NOMO-1 treated with dmso at 0.1 percent for 144 hours (cell line): ENCODE measurements around the gene ASCL1.

ENCODE experiments used
- DNase-seq: peaks from one replicate; lab custom pipeline; 2025; ENCODE audit not compliant: unreplicated experiment; lab: John Stamatoyannopoulos, UW

The ASCL1 gene

DNA sequence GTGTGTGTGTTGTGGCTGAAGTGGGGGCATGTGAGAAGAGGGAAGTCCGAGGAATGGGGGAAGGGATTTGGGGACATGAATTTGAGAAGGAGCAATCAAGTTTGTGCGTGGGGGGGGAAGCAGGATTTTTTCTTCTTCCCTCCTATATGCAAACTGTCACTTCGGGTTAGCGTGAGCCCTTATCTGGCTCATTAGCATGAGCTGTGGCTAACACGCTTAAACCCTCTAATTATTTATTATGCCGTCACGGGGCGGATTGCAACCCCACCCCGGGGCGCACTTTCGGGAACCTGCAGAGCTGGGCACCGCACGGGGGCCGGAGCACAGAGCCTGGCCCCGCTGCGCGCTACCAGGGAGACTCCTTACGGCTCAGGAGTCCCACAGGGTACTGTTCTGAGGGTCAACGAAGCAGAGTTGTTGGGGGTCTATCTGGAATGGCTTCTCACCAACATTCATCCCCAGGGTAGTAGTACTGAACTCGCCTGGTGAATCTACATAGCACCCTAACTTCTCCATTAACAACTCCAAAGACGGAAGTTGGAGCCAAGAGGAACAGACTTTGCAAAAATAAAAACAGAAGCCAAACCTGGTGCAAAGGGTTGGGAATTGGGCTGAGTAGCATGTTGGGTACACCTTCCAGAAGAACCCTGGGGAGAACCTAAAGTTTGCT lies 6.4 kb upstream of the ASCL1 start:
- DNase-seq, result no peak

DNA sequence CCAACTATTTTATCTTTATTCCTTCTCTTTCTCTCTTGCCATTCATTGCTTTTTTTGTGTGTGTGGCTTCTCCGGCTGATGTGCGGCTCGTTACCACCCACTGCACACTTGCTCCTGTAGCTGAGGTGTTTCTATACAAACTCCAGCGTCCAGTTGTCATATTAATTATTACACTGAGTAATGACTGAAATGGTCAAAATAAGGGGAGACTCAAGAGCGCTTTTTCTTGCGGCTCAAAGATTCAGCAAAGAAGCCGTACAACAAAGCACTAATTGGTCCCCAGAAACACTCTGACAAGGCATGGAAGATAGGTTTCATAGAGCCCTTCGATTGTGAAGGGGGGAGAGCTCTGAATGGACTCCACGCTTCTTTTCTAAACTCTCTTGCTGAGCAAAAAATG lies 5.6 kb upstream of the ASCL1 start:
- DNase-seq, result no peak

DNA sequence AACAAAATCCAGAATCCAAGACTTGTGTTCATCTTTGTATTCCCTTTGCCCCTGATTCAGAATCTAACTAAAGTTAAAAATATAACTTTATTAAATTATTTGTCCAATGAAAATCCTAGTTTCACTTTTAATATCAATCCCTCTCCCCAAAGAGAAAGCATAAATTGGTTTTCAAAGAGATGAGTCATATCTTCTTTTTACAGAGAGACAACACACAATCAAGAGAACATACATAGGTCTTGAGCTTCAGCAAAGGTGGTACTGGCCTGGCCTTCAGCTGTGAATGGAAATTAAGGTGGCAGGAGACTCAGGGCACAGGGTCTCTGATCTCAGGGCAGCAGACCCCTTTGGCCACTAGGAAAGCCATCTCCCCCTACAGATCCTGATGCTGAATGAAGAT lies 4.3 kb upstream of the ASCL1 start:
- DNase-seq, result no peak

DNA sequence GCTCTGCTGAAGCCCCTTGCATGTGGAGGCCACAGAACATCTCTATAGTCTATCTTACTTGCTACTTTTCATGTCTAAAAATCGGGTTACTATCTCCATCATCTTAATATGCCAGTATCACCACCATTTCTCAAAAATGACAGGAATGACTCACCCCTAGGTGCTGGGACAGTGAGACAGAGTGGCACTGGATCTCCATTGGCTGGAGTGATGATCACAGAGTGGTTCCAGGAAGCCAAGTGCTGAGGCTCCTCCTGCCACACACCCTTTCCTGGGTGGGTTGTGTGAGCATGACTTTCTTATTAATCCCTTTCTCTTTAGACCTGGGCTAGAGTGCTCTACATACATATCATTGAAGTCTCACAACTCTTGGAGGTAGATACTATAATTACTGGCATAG lies 3.3 kb upstream of the ASCL1 start:
- no peak for DNase-seq

DNA sequence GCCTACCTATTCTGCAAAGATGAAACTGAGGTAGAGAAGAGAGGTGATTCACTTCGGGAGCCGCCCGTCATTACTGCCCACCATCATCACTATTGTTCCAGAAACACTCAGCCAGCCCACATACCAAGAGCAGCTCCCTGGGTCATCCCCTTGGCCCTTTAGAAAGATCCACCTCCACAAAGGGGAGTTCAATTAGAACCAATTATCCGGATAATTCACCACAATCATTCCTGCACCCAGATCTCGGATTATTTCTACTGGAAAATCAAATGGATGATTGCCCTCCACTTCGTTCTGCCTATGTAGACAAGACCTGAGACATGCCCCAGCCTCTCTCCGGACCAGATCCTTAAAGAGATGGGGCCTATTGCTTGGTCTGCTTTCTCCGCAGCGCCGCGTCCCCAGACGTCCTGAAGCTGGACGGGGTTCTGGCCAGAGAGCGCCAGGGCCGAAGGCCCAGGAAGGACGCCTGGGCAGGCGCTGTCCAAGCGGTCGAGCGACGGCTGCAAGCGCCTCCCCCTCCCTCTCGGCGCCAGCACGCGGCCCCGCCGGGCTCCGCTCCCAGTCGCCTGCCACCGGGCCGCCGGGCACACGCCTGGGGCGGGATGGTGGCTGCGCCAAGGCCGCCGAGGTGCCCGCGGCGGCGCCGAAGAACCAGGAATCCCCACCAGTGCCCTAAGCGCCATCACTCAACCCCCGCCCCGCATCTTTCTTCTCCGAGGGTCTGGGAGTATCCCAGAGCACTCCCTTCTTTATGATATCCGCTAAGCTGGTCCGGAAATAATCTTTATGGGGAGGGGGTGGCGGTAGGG lies 1.3 kb upstream of the ASCL1 start:
- DNase-seq, result no peak

DNA sequence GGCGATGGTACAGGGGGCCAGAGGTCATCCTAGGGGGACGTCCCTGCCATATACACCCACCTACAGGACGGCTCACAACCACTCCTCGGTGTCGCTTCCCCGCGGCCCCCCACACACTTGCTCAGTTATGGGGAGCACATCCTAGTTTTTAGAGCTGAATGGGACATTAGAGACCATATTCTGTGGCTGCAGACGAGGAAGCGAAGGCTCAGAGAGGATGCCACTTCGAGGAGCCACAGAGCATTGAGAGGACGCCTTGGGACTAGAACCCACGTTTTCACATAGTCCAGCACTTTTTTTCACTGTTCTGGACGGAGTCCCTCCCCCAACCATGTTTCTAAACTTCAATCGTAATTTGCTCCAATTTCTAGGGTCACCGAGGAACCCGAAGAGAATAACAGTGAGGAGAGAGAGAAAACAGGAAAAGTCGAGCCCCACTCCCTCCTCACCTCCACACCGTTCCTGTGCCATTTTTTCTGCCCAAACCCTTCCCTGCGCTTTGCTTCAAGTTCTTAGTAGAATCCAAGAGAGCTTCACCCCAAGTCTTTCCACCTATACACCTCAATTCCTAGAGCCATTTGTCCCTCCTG lies 641 bp upstream of the ASCL1 start:
- DNase-seq, result no peak

- DNase-seq, result no peak
Observed at GRCh38 chr12:102958073-102958829, 777 bp downstream of the ASCL1 start.

DNA sequence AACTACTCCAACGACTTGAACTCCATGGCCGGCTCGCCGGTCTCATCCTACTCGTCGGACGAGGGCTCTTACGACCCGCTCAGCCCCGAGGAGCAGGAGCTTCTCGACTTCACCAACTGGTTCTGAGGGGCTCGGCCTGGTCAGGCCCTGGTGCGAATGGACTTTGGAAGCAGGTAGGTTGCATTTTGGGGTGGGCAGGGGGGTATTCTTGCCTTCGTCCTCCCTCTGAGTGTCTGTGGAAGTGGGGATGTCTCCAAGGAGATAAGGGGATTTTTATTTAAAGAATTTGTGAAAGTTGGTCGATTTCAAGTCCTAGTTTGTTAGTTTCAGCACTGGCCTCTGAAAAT lies 1.3 kb downstream of the ASCL1 start:
- no peak for DNase-seq

DNA sequence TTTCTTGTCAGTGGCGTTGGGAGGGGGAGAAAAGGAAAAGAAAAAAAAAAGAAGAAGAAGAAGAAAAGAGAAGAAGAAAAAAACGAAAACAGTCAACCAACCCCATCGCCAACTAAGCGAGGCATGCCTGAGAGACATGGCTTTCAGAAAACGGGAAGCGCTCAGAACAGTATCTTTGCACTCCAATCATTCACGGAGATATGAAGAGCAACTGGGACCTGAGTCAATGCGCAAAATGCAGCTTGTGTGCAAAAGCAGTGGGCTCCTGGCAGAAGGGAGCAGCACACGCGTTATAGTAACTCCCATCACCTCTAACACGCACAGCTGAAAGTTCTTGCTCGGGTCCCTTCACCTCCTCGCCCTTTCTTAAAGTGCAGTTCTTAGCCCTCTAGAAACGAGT lies 1.9 kb downstream of the ASCL1 start:
- no peak for DNase-seq

DNA sequence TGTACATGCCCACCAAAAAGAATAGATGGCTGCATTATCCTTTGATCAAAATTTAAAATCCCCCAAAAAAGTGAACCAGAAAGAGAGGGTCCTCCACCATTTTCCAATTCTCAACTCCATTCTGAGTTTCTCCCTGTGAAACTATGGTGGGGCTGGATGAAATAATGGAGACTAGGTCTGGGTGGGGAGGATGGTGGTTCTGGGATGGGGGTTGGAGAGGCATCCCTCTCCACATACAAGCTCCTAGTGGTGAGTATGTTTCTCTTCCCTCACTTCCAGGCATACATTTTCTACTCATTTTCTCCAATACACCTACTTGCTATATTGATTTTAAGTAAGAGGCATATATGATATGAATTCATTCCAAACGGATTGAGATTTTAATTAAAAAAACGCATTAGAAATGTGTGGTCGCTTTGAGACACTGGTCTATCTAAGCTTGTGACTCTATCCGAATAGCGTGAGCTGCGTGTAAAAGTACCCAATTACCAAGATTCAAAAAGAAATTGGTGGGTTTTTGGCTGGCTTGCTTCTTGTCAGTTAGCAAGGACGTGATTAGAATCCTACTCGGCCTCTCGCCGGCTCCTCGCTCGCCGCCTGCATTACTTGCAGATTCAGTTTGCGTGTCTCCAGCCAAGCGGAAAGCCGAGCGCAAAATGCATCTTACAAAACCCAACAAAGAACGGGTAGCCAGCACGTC lies 3.4 kb downstream of the ASCL1 start:
- DNase-seq, result no peak

- DNase-seq, result no peak
Observed at GRCh38 chr12:102961466-102961855, 4.0 kb downstream of the ASCL1 start.

- DNase-seq, result no peak
Observed at GRCh38 chr12:102962532-102962931, 5.1 kb downstream of the ASCL1 start.

- DNase-seq, result no peak
Observed at GRCh38 chr12:102962986-102963385, 5.5 kb downstream of the ASCL1 start.

DNA sequence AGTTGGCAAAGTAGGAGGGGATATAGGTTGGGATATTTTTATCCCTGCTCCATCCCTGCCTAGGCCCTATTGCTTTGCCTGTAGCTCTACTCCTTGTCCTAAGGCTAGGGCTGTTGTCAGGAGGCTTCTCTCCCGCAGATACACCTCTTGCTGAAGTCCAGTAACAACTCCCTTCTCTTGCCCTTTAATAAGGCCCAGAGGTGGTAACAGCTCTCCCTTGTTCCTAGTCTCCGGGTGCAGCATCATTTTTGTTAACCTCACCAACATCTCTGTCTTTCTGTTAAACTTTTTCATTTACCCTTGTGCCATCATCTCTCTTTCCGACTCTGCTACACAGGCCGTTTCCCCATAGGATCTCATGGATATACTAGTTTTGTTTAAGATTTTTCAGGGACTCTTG lies 6.3 kb downstream of the ASCL1 start:
- DNase-seq, result no peak

DNA sequence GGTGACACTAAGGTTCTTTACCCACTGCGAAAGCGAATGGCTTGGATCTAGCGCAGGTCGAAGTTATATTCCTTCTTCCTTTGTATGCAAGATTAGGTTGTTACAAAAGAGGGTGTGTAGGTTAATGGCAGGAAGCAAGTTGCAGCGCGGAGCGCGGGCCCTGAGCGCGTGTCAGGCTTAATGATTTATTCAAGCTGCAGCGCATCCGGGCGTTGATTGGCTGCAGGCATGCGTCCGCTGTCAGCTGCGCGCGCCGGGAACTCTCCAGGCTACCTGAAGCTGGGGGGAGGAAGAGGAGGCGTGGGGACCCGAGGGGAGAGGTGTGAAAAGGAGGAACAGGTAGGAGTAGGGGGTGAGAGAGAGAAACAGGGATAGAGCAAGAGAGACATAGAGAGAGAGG lies 7.4 kb downstream of the ASCL1 start:
- no peak for DNase-seq

DNA sequence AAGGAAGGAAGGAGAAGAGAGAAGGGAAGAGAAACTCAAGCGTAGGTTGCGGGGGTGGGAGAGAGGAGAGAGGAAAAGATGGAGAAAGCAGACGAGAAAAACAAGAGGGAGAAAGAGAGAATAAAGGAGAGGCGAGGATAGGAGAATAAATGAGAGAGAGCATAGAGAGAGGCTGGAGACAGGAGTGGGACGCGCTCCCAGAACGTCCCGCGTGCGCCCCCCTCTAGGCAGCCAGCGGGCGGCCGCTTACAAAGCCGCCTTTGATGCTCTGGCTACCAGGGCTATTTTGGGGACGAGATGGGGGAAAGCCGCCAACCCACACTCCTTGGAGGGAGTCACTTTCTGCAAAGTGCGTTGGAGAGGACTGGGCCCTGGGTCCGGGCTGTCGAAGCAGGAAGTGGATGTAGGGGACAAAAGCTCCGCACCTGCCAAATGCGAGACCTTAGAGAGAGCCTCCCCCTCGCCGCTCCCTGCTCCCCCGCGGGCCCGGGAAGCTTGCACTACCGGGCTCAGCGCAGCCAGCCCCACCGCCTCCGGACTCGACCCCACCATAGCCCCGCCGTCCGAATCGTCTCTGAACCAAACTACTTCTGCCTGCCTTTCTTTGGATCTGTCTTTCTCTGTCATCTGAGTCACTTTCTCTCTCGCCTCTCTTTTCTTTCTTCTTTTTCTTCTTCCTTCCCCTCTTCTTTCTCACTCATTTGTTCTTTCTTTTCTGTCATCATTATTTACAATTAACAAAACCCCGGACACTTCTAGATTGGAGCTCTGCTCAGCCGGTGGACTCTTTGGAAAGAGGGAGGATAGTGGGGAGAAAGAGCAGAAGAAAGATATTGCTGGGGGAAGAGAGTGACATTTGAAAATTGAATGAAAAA lies 8.0 kb downstream of the ASCL1 start:
- no peak for DNase-seq

GRCh38 chr12:102966200-102966863 lies 8.9 kb downstream of the ASCL1 start:
- no peak for DNase-seq

DNA sequence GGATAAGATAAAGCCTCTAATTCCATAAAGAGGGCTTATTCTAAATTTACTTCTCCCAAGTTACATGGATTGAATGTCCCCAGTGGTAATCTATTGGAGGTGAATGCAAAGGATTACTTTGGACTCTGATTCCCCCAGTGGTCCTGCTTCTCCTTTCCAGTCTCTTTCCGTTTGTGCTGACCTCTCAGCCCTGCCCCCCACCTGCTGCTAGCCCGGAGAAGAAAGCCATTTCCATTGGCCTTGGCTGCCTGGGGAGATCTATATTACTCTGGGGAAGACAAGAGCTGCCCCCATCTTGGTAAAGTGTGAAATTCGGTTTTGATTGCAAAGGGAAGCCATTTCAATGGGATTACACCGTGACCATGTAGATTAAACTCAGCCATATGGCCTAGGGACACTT lies 13.3 kb downstream of the ASCL1 start:
- no peak for DNase-seq

DNA sequence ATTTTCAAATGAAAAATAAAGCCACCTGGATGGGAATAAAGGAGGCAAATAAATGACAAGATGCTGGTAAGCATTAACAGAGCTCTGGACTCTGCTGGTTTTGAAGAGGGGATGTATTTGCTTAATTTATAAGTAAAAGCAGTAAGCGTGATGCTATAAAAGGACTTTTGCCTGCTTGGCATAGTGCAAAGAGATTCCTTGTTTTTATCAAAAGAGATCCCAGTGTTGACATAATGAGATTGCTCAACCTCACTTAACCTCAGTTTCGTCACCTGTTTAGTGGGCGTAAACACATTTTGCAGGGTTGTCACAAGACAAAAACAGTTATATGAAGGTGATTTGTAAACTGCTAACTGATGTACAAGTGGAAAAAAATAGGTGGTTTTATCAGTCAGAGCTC lies 13.8 kb downstream of the ASCL1 start:
- no peak for DNase-seq

DNA sequence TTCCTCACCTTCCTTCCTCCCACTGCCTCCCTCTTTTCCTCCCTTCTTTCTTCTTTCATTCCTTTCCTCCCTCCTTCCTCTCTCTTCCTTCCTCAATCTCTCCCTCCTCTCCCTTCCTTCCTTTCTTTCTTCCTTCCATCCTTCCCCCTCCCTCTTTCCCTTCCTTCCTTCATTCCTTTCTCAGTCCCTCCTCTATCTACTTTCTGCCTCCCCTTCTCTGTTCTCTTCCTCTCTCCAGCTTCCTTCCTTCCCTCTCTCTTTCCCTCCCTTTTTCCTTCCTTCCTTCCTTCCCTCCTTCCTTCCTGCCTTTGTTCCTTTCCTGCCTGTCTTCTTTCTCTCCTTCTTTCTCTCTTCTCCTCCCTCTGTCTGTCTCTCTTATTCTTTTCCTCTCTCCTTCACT lies 16.1 kb downstream of the ASCL1 start:
- no peak for DNase-seq
